Kidney (tissue), 14 donors: ENCODE results near the gene SLC66A2. TPM values are rescaled to one million over a fixed set of nuclear protein-coding genes. Genes with fewer than 3 reads are reported as not detected.

Source experiments
- DNase-seq, 5 donors: peaks; one replicate each; pipeline ENCODE4 v3.0.0-alpha.2; 2013 to 2020
- FAIRE-seq: peaks from 2 replicates; lab custom pipeline; 2012; peaks lifted over from hg19 to GRCh38; lab: Jason Lieb, UNC
- H3K27ac ChIP-seq, 2 donors: one replicate each; pipeline ENCODE4 v1.7.0; 2013; ENCODE audit warnings: low read depth in 2 of 2, low read length in 2 of 2, inconsistent platforms in 1 of 2
- H3K27me3 ChIP-seq: one replicate; pipeline ENCODE4 v1.7.1; 2013; ENCODE audit warnings: low read length, inconsistent platforms; ENCODE audit not compliant: control insufficient read depth, insufficient read depth
- H3K36me3 ChIP-seq, 3 donors: one replicate each; pipeline versions ENCODE4 v1.7.0 to v1.7.1; 2013; ENCODE audit warnings: low read length in 3 of 3, control low read depth in 1 of 3, inconsistent platforms in 1 of 3; ENCODE audit not compliant: insufficient read depth in 3 of 3, control insufficient read depth in 2 of 3
- H3K4me1 ChIP-seq, 3 donors: one replicate each; pipeline versions ENCODE4 v1.7.0 to v1.7.1; 2013; ENCODE audit warnings: low read length in 3 of 3, inconsistent platforms in 1 of 3, low read depth in 1 of 3; ENCODE audit not compliant: control insufficient read depth in 2 of 3, insufficient read depth in 2 of 3
- H3K4me3 ChIP-seq, 3 donors: one replicate each; pipeline versions ENCODE4 v1.7.0 to v1.8.1; 2013; ENCODE audit warnings: low read length in 3 of 3, control low read depth in 1 of 3, inconsistent platforms in 1 of 3
- H3K9ac ChIP-seq, 3 donors: one replicate each; pipeline versions ENCODE4 v1.7.0 to v1.7.1; 2013; ENCODE audit warnings: low read length in 3 of 3, control low read depth in 1 of 3, inconsistent platforms in 1 of 3
- H3K9me3 ChIP-seq, 3 donors: one replicate each; pipeline versions ENCODE4 v1.7.0 to v1.7.1; 2013; ENCODE audit warnings: low read length in 3 of 3, control low read depth in 1 of 3, inconsistent platforms in 1 of 3; ENCODE audit not compliant: control insufficient read depth in 2 of 3, insufficient read depth in 1 of 3
- intact Hi-C: fragments of 100-400 bp; cut with DNase I; formaldehyde crosslinking; loops from one replicate; pipeline ENCODE4 v1.11.1; 2022
- polyA plus RNA-seq: library from polyadenylated mRNA; stranded (reverse); fragments of 350-450 nt; fragmentation: Illumina TruSeq; extraction: RNeasy Lipid Tissue Mini Kit (QIAGEN cat#74804); gene quantifications from one replicate; pipeline ENCODE4 v1.2.3, GENCODE V29; 2014; ENCODE audit warnings: low read depth, low replicate concordance; ENCODE audit not compliant: insufficient read depth
- total RNA-seq: library from RNA; stranded (reverse); fragmentation: NEBNext Ultra II Directional; extraction: Animal tissue kit (Norgen Biotek cat#: 25700); gene quantifications from one replicate; pipeline ENCODE4 v1.2.1, GENCODE V29; 2021
- TF ChIP-seq, protein P1 (sequence below): IDR thresholded peaks from 3 replicates; pipeline ENCODE4 v1.5.1; 2012; ENCODE audit warnings: mild to moderate bottlenecking, moderate library complexity, borderline replicate concordance; ENCODE audit not compliant: insufficient read depth; ENCODE audit errors: extremely low read depth
- donor health status: control.
- donor health status: control.
- donor health status: control.
- donor health status: control.
- donor health status: control.
- donor health status: DM: yes; HTN: yes; CAD: no.
- donor health status: Normal renal cell carcinoma (clear cell type).

SLC66A2 gene
- total and polyA plus RNA-seq, 2 donors from 2014 or later: 41.9 to 45.5 TPM

DNA sequence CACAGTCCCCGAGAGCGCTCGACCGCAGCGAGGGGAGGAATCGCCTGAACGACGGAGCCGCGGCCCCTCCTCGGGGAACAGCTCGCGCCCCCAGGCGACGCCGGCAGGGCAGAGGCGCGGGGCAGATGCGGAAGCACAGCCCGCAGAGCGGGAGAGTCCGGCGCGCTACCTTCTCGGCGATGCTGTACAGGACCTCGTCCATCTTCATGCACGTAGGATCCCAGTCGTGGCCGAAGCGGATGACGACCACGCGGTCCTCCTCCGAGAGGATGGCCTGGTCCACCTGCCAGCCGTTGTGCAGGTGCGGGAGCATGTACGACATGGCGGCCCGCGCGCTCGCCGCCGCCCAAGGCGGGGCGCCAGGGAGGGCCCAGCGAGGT, 36.6 kb upstream of the SLC66A2 start:
- H3K4me3 ChIP-seq: peak overlapping the region; percentile 83 to 88 (median 88)
- peaks cover 0 to 3% (median 0%) of the 10 kb centered on the region in 3 donors for H3K36me3 ChIP-seq
- H3K9ac ChIP-seq: peak overlapping the region; percentile 44 to 85 (median 81)
- DNase-seq (peak in 4 of 5 donors; percentile 76 to 91 (median 80)), FAIRE-seq (no peak)
- TF ChIP-seq, protein P1, sequence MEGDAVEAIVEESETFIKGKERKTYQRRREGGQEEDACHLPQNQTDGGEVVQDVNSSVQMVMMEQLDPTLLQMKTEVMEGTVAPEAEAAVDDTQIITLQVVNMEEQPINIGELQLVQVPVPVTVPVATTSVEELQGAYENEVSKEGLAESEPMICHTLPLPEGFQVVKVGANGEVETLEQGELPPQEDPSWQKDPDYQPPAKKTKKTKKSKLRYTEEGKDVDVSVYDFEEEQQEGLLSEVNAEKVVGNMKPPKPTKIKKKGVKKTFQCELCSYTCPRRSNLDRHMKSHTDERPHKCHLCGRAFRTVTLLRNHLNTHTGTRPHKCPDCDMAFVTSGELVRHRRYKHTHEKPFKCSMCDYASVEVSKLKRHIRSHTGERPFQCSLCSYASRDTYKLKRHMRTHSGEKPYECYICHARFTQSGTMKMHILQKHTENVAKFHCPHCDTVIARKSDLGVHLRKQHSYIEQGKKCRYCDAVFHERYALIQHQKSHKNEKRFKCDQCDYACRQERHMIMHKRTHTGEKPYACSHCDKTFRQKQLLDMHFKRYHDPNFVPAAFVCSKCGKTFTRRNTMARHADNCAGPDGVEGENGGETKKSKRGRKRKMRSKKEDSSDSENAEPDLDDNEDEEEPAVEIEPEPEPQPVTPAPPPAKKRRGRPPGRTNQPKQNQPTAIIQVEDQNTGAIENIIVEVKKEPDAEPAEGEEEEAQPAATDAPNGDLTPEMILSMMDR: peak; percentile 12
- no peaks in the 10 kb centered on the region for H3K9me3 ChIP-seq
- no peaks in the 10 kb centered on the region for H3K27me3 ChIP-seq
- peaks cover 0 to 7% (median 3%) of the 10 kb centered on the region in 3 donors for H3K4me1 ChIP-seq
- peak overlapping the region; percentile 96 to 97 for H3K27ac ChIP-seq
- intact Hi-C loops: no loop called here

DNA sequence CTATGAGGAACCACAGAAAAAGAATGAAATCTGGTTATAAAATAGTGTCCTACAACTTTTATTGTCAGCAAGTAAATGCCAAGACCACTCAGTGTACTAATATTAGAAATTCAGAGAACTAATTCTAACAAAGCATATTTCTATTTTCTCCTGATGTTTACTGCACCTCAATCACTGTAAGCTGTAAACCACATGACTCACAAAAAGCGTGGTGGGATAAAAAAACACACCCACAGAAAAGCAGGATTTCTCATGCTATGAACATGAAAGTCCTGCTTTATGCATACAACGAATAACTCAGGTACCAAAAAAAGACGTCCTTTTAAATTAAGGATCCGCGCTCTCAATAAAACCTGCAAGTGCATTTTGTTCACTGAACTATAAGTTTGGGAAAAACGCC, 36.1 kb upstream of the SLC66A2 start:
- no peak for FAIRE-seq
- Histone ChIP-seq H3K9ac (peak overlapping the region; percentile 17 to 85 (median 44)), H3K4me1 (peaks cover 0 to 7% (median 7%) of the 10 kb centered on the region in 3 donors), H3K36me3 (peaks cover 0 to 3% (median 0%) of the 10 kb centered on the region in 3 donors), H3K9me3 (no peaks in the 10 kb centered on the region), H3K27me3 (no peaks in the 10 kb centered on the region), H3K27ac (peak overlapping the region; percentile 96 to 97), H3K4me3 (peak overlapping the region; percentile 83 to 88 (median 88))
- TF ChIP-seq, protein P1: no peak
- intact Hi-C loops: no loop called here
- no peak for DNase-seq

DNA sequence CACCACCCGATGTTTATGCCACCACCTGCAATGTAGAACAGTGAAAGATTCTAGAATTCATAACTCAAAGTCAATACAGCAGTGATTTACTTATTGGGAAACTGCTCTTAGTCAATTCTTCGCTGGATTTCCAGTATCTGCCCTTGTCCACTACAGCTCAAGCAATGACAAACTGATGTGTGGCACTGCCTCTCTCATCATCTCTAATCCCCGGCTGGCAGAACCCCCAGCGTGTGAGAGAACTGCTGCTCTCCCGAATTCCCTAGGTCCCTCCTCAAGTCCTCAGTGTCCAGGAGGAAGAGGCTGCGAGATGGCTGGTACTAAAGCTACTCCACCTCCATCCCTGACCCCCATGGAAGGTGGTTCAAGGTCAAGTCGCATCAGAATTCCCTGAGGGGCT, 35.3 kb upstream of the SLC66A2 start:
- Histone ChIP-seq H3K9ac (peak overlapping the region in 1 of 3 donors; percentile 59), H3K27me3 (no peaks in the 10 kb centered on the region), H3K27ac (no peak overlapping the region), H3K36me3 (peaks cover 0 to 3% (median 0%) of the 10 kb centered on the region in 3 donors), H3K9me3 (no peaks in the 10 kb centered on the region), H3K4me3 (peak overlapping the region in 2 of 3 donors; percentile 83 to 88), H3K4me1 (peaks cover 0 to 8% (median 7%) of the 10 kb centered on the region in 3 donors)
- TF ChIP-seq, protein P1: no peak
- FAIRE-seq: no peak
- no peak for DNase-seq
- intact Hi-C loops: no loop called here

DNA sequence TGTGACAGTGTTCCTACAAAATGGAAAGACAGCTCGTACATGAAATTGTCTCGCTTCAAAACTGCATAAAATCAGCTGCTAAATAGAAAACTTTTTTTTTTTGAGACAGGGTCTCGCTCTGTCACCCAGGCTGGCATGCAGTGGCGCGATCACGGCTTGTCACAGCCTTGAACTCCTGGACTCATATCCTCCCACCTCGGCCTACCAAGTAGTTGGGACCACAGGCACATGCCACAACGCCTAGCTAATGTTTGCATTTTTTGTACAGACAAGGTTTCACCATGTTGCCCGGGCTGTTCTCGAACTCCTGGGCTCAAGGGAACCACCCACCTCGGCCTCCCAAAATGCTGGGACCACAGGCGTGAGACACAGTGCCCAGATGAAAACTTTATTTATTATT, 33.7 kb upstream of the SLC66A2 start:
- no peak for FAIRE-seq

More for the DNA sequence above, 33.7 kb upstream of the SLC66A2 start:
- H3K36me3 ChIP-seq: peaks cover 0 to 3% (median 0%) of the 10 kb centered on the region in 3 donors
- no peak overlapping the region for H3K4me3 ChIP-seq
- H3K9me3 ChIP-seq: no peaks in the 10 kb centered on the region
- TF ChIP-seq, protein P1: no peak
- H3K4me1 ChIP-seq: peaks cover 0 to 10% (median 7%) of the 10 kb centered on the region in 3 donors
- no peak overlapping the region for H3K9ac ChIP-seq
- H3K27ac ChIP-seq: no peak overlapping the region
- H3K27me3 ChIP-seq: no peaks in the 10 kb centered on the region
- DNase-seq: no peak
- intact Hi-C loops: no loop called here
